ENCODE data around the gene TNRC6C.
A peak's percentile ranks its signal among the peaks of the same experiment; 100 is the strongest.

GRCh38 chr17:78013683-78014467 lies 55.4 kb downstream of the TNRC6C start:
- TF ChIP-seq POLR2A (IDR thresholded peaks at IDR 0.05) (no peak), CTCF (IDR thresholded peaks at IDR 0.05 in 4 of 5, conservative IDR thresholded peaks at IDR 0.05 in 1 of 5) (peak; percentile 68 to 83 (median 76))
